Stimulated activated CD4-positive, alpha-beta T cell treated with anti-CD3 and anti-CD28 coated beads, Interleukin-2, amount 100 ng/mL, for 48 hours (primary cell): ENCODE data around the gene CYP2E1.
A peak's percentile ranks its signal among the peaks of the same experiment; 100 is the strongest.
"Not testable (repeated sequence)": the region's sequence is repeated elsewhere in the genome, so short reads cannot be mapped to it uniquely, and the experiment has no call there.

ENCODE experiments used
- DNase-seq, 2 donors: peaks; one replicate each; pipeline ENCODE4 v3.0.0-alpha.2; 2020

CYP2E1 gene

GRCh38 chr10:133526957-133527588, at the start of gene CYP2E1:
Gene CYP2E1, plus strand, starts transcription at chr10:133527363. Its CDS starts 33 bp downstream, at chr10:133527396.
- no peak for DNase-seq

GRCh38 chr10:133481086-133481643, 46.0 kb upstream of the CYP2E1 start:
- DNase-seq = no peak

GRCh38 chr10:133481657-133482056, 45.5 kb upstream of the CYP2E1 start:
- DNase-seq = no peak

- no peak for DNase-seq
Observed at GRCh38 chr10:133484818-133485217, 42.3 kb upstream of the CYP2E1 start.

GRCh38 chr10:133487085-133487484, 40.1 kb upstream of the CYP2E1 start:
- no peak for DNase-seq

- DNase-seq = no peak
Observed at GRCh38 chr10:133488354-133488753, 38.8 kb upstream of the CYP2E1 start.

GRCh38 chr10:133489816-133490588, 37.2 kb upstream of the CYP2E1 start:
- DNase-seq = no peak

- not testable (repeated sequence) for DNase-seq
Observed at GRCh38 chr10:133493562-133493961, 33.6 kb upstream of the CYP2E1 start.

- DNase-seq = not testable (repeated sequence)
Observed at GRCh38 chr10:133497363-133497762, 29.8 kb upstream of the CYP2E1 start.

- not testable (repeated sequence) for DNase-seq
Observed at GRCh38 chr10:133499176-133499575, 28.0 kb upstream of the CYP2E1 start.

GRCh38 chr10:133500897-133501296, 26.3 kb upstream of the CYP2E1 start:
- DNase-seq = not testable (repeated sequence)

GRCh38 chr10:133509700-133510099, 17.5 kb upstream of the CYP2E1 start:
- DNase-seq = no peak

- DNase-seq = no peak
Observed at GRCh38 chr10:133511408-133511807, 15.8 kb upstream of the CYP2E1 start.

GRCh38 chr10:133511907-133512528, 15.1 kb upstream of the CYP2E1 start:
- DNase-seq = no peak

GRCh38 chr10:133515471-133515870, 11.7 kb upstream of the CYP2E1 start:
- DNase-seq = no peak

- DNase-seq = no peak
Observed at GRCh38 chr10:133516057-133516456, 11.1 kb upstream of the CYP2E1 start.

- not testable (repeated sequence) for DNase-seq
Observed at GRCh38 chr10:133518517-133518916, 8.6 kb upstream of the CYP2E1 start.

GRCh38 chr10:133520193-133520738, 6.9 kb upstream of the CYP2E1 start:
- DNase-seq = peak; percentile 97

- DNase-seq = no peak
Observed at GRCh38 chr10:133523631-133524203, 3.4 kb upstream of the CYP2E1 start.

- DNase-seq = no peak
Observed at GRCh38 chr10:133525444-133525843, 1.7 kb upstream of the CYP2E1 start.

- no peak for DNase-seq
Observed at GRCh38 chr10:133527771-133528271, 658 bp downstream of the CYP2E1 start.

GRCh38 chr10:133528296-133528844, 1.2 kb downstream of the CYP2E1 start:
- no peak for DNase-seq
